Epithelial cell of alveolus of lung (primary cell): Measurements from ENCODE around the gene PGAP2. TPM values are rescaled to one million over a fixed set of nuclear protein-coding genes. Genes with fewer than 3 reads are reported as not detected.

Source experiments
- total RNA-seq: library from RNA; depleted of rRNA; stranded (reverse); fragments of >200 nt; gene quantifications from 2 replicates; pipeline ENCODE4 v1.2.1, GENCODE V29; 2015

Gene PGAP2
- total RNA-seq, result 10.9 and 14.6 TPM in 2 replicates

GRCh38 chr11:3807909-3808860 is at the start of gene PGAP2:
TSS of gene PGAP2 (plus strand) at chr11:3808560. CDS start at chr11:3811260, 2,700 bp downstream.

GRCh38 chr11:3797329-3798090 is 10.8 kb upstream of the PGAP2 start, which contains the start of gene NUP98:
TSS of gene NUP98 (minus strand) at chr11:3797554. CDS start at chr11:3782117, 15,437 bp downstream.

GRCh38 chr11:3840870-3841425 is 32.6 kb downstream of the PGAP2 start, which contains the start of gene RHOG:
TSS of gene RHOG (minus strand) at chr11:3840959. CDS start at chr11:3828138, 12,821 bp downstream.

GRCh38 chr11:3854977-3855807 is 46.8 kb downstream of the PGAP2 start, which contains the start of gene STIM1:
TSS of gene STIM1 (plus strand) at chr11:3855664. CDS start at chr11:3856271, 607 bp downstream.

Other genes with a start within 250 kb of the PGAP2 start
- gene ART5, start 166.6 kb upstream of the PGAP2 start, total RNA-seq, result 0.52 and 6.8 TPM in 2 replicates
- gene ART1, start 163.4 kb upstream of the PGAP2 start, total RNA-seq, result not detected in 2 replicates
- gene CHRNA10, start 137.2 kb upstream of the PGAP2 start, total RNA-seq, result 0.39 and 0.48 TPM in 2 replicates
- 48.6 and 75.4 TPM in 2 replicates for gene NUP98, start 11.0 kb upstream of the PGAP2 start, total RNA-seq
- 27.3 and 40.2 TPM in 2 replicates for gene RHOG, start 32.4 kb downstream of the PGAP2 start, total RNA-seq
- 14.6 and 19.0 TPM in 2 replicates for gene STIM1, start 47.1 kb downstream of the PGAP2 start, total RNA-seq